Neural progenitor cell (in vitro differentiated cells): ENCODE data around the gene USP25.

ENCODE experiments used
- CTCF ChIP-seq: fragments of 200-600 bp; sonication (generic); IDR thresholded peaks from 2 replicates; pipeline ENCODE4 v1.5.1; 2017; ENCODE audit warnings: antibody characterized with exemption, mild to moderate bottlenecking
- EZH2 ChIP-seq: fragments of 200-600 bp; sonication (generic); IDR thresholded peaks from 2 replicates; pipeline ENCODE4 v1.6.1; 2017; ENCODE audit warnings: antibody characterized with exemption, mild to moderate bottlenecking, moderate library complexity
- EZH2phosphoT487 ChIP-seq: fragments of 200-600 bp; sonication (generic); IDR thresholded peaks from 2 replicates; pipeline ENCODE4 v1.6.1; 2017; ENCODE audit warnings: antibody characterized with exemption

- TF ChIP-seq CTCF (no peak), EZH2phosphoT487 (no peak), EZH2 (no peak)
Measured at GRCh38 chr21:15731243-15731613, 1.4 kb downstream of the USP25 start.
